GM21723 (cell line): ENCODE measurements around the gene DNAJB6.

ENCODE experiments used
- ATAC-seq: cut with Tn5 transposase; IDR thresholded peaks from one replicate; pipeline ENCODE4 v1.9.1; 2021; ENCODE audit warnings: mild to moderate bottlenecking, moderate library complexity; ENCODE audit not compliant: unreplicated experiment

The DNAJB6 gene

GRCh38 chr7:157407512-157408257 is 70.9 kb downstream of the DNAJB6 start:
- ATAC-seq: no peak

GRCh38 chr7:157408258-157409101 is 71.7 kb downstream of the DNAJB6 start:
- ATAC-seq: no peak

GRCh38 chr7:157409149-157409752 is 72.4 kb downstream of the DNAJB6 start:
- no peak for ATAC-seq

DNA sequence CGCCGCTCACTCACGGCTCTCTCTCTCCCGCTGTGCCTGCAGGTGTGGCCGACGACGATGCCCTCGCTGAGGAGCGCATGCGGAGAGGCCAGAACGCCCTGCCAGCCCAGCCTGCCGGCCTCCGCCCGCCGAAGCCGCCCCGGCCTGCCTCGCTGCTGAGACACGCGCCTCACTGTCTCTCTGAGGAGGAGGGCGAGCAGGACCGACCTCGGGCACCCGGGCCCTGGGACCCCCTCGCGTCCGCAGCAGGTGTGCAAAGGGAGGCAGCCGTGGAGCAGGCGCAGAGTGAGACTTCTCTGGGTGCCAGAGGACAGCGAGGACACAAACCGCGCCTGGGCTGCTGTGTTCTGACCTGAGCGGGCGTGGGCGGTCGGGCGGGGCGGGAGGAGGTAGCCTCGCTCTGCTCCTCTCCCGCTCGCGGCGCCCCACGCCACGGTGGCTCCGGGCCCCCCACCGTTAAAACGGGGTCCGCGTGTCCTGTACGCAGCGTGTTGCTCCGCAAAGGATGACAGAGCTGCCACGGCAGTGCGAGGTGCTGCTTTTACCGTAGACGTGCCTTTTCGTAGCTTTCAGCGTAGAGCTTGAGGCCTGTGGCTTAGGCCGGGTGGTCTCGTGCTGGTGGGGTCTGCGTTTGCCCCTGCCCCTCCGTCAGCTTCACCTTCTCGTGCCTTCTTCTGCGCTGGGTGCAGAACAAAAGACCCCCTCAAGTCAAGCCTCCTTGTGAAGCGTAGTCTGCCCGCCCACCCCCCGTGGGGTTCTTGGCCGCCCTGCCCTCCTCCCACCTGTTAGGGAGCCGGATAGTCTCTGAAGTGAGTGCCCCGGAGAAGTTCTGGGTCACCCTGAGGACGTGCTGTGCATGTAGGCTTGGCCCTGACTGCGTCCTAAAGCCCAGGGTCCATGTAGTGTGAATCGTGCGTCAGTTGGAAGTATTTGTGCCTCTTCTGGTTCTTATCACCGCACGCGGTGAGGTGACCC is 73.2 kb downstream of the DNAJB6 start:
- no peak for ATAC-seq

DNA sequence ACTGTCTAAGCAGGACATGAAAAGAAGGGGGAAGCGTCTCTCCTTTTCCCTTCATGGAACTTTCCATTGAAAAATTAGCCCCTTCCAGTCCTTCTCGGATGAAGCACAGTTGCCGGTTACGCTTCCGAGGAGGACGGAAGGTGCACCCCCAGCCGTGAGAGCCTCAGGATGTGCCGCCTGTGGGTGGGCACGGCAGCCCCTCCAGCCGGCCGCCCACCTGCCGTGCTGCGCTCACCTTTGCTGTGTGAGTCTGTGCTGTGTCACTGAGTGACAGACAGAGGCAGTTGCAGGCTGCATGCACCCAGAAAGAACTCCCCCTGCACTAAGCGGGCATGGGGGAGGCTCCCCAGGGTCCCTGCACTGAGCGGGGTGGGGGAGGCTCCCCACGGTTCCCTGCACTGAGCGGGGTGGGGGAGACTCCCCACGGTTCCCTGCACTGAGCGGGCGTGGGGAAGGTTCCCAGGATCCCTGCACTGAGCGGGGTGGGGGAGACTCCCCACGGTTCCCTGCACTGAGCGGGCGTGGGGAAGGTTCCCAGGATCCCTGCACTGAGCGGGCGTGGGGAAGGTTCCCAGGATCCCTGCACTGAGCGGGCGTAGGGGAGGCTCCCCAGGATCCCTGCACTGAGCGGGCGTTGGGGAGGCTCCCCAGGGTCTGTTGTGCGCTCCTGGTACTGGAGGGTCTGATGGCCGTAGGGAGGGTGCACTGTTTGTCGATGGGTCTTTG is 74.2 kb downstream of the DNAJB6 start:
- no peak for ATAC-seq

GRCh38 chr7:157411580-157411979 is 74.8 kb downstream of the DNAJB6 start:
- ATAC-seq: no peak

- no peak for ATAC-seq
Measured at GRCh38 chr7:157412021-157412443, 75.2 kb downstream of the DNAJB6 start.

DNA sequence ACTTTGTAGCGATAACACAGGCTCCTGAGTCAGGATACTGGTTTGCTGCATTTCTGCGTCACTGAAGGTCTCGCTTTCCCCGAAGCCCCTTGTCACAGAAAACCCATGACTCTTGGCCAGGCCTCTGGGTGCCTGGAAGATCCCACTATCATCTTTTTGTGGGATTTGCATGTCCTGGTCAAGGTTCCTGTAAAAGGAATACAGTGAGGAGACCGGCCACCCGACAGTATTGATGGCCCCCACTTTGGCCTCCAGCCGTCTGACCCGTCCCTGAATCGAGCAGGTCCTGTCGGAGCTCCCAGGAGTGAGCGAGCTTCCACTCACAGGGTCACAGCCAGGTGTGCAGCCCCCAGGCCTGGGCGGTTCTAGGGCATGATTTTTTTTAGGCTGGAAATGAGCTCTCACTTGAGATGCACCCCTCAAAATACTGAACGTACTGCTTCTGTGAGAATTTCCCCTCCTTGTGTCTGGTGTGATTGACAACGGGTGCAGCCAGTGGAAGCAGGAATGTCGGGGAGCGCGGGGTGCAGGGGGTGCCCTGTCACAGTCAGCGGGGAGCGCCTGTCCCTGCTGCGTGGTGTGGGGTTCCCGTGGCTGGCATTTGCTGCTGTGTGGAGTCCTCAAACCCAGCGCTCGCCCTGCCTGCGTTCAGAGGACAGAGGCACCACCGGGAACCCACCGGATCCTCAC is 75.8 kb downstream of the DNAJB6 start:
- ATAC-seq: no peak

- no peak for ATAC-seq
Measured at GRCh38 chr7:157413881-157414701, 77.3 kb downstream of the DNAJB6 start.

- no peak for ATAC-seq
Measured at GRCh38 chr7:157414702-157415096, 77.9 kb downstream of the DNAJB6 start.

DNA sequence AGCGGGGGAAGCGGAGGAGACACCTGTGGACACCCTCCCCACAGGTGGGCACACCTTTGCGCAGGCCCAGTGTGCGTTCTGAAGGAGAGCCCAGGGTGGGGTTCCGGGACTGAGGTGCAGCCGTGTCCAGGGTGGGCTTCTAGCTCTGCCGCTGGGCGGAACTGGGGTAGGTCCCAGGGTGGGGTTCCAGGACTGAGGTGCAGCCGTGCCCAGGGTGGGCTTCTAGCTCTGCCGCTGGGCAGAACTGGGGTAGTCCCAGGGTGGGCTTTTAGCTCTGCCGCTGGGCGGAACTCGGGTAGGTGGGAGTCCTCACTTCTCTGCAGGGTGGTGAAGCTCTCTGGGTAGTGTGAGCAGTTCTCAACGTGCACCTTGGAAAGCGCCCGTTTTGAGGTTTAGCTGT is 78.7 kb downstream of the DNAJB6 start:
- ATAC-seq: no peak

GRCh38 chr7:157416011-157416410 is 79.2 kb downstream of the DNAJB6 start:
- no peak for ATAC-seq

GRCh38 chr7:157418204-157419034 is 81.6 kb downstream of the DNAJB6 start:
- ATAC-seq: no peak

DNA sequence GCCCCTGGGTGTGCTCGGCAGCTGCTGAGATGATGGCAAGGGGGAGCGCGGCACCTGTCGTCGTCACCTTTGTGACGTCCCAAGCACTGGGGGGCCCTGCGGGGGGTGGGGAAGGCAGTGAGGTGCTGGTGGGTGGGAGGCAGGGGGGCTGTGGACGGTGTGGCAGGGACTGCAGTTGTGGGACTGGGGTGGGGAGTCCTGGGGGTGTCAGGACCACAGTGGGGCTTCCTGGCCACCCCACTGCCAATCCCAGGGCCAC is 82.2 kb downstream of the DNAJB6 start:
- no peak for ATAC-seq

DNA sequence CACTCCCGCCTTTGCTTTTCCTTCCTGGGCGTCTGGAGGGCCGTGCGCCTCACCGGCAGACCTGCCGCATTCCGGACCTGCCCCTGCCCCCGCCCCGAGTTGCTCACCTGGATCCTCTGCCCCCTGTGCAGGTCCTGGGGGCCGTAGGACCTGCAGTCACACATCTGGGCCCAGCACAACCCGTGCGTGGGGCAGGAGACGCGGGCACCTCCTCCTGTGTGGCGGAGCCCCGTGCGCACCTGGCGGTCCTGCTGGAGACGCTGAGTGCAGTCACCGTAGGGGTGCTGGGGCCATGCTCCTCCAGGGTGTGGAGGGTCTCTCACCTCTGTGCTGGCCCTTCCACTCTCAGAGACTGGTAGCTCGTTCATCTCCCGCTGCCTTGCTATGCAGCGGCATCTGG is 85.5 kb downstream of the DNAJB6 start:
- no peak for ATAC-seq

GRCh38 chr7:157423348-157423747 is 86.5 kb downstream of the DNAJB6 start:
- no peak for ATAC-seq

DNA sequence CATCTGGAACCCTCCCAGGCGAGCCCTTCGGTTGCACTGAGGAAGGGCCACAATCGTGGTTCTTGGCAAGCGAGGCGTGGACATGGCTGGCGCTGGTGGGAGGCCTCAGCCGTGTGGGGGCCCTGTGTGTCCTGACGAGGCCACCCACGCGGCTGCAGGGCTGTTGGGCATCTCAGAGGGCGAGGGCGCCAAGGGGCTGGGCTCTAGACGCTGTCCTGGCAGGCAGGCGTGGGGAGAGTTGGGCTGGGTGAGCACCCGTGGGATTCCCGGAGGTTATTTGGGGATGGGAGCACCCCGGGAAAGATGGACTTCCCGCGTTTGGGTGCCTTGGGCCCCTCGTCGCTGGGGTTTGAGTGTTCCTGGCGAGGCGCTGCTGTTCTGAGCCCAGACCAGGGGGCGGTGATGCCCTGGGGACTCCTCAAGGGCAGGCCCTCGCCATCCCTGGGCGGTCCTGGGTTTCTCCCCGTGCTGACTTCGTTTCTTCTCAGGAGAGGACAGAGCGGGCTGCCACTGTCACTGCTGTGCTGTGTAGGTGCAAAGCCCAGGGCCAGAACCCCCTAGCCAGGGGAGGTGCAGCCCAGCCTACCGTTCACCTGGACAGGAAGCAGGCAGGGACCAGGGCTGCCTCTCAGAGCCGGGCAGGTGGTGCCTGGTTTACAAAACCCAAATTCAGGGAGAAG is 87.2 kb downstream of the DNAJB6 start:
- ATAC-seq: no peak
